Fibroblast of villous mesenchyme (primary cell): ENCODE data around the gene WIPF1. TPM values are rescaled to one million over a fixed set of nuclear protein-coding genes. Genes with fewer than 3 reads are reported as not detected.
A peak's percentile ranks its signal among the peaks of the same experiment; 100 is the strongest.

ENCODE experiments used
- DNase-seq: peaks from one replicate; pipeline ENCODE4 v3.0.0-alpha.2; 2010; ENCODE audit warnings: low read depth
- H3K4me3 ChIP-seq: 2 replicates; pipeline ENCODE4 v1.5.1; 2011; ENCODE audit warnings: low read depth, mild to moderate bottlenecking, low read length
- total RNA-seq: library from RNA; depleted of rRNA; stranded (reverse); fragments of >200 nt; gene quantifications from 2 replicates; pipeline ENCODE4 v1.2.3, GENCODE V29; 2012
- TF ChIP-seq, protein P1 (sequence below): IDR thresholded peaks from 2 replicates; pipeline ENCODE4 v1.5.1; 2012; ENCODE audit warnings: low read depth, mild to moderate bottlenecking, low read length; ENCODE audit not compliant: insufficient read depth

WIPF1 gene
- total RNA-seq, 1 donor: 13.0 TPM

DNA sequence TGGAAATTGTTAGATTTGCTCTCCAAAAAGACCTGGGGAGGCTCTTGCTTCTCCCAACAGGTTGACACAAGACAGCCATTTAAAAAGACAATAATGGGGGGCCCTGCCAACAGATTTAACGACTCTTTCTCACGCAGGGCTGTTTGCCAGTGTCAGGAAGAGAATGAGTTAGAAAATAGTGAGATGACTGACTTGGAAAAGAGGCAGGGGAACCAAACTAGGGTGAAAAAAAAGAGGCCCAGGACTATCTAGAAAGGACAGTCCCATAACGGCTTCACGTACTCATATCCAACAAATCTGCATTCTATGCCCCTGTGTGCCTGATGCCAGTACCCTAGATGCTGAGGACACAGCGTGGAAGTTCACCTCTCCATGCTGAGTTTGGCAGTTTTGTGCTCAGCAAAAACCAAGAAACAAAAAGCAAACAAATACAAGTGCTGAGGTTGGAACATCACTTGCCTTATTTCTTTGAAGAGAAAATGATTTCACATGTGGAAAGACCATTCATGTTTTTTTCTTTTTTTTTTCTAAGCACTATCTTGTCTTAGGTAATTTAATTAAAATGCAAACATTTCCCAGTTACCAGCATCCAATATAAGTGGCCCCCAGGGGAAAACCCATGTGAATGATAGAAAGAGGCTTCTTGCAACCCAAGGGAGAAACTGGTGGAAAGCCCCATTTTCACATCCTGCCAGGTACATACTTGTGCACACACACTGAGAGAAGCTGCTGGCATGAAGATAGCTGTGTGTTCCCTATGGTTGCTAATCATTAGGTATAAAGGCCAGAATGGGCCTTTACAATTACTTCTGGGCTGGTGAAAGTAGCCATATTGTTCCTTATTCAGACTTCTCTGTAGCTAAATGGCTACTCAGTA is 10.6 kb upstream of the WIPF1 start:
- DNase-seq: no peak
- TF ChIP-seq, protein P1, sequence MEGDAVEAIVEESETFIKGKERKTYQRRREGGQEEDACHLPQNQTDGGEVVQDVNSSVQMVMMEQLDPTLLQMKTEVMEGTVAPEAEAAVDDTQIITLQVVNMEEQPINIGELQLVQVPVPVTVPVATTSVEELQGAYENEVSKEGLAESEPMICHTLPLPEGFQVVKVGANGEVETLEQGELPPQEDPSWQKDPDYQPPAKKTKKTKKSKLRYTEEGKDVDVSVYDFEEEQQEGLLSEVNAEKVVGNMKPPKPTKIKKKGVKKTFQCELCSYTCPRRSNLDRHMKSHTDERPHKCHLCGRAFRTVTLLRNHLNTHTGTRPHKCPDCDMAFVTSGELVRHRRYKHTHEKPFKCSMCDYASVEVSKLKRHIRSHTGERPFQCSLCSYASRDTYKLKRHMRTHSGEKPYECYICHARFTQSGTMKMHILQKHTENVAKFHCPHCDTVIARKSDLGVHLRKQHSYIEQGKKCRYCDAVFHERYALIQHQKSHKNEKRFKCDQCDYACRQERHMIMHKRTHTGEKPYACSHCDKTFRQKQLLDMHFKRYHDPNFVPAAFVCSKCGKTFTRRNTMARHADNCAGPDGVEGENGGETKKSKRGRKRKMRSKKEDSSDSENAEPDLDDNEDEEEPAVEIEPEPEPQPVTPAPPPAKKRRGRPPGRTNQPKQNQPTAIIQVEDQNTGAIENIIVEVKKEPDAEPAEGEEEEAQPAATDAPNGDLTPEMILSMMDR: no peak
- H3K4me3 ChIP-seq: no peak overlapping the region

GRCh38 chr2:174607584-174607983 is 10.0 kb upstream of the WIPF1 start:
- no peak for DNase-seq
- TF ChIP-seq, protein P1: no peak
- H3K4me3 ChIP-seq: no peak overlapping the region

GRCh38 chr2:174606336-174606735 is 8.7 kb upstream of the WIPF1 start:
- DNase-seq: peak; percentile 63
- no peak overlapping the region for H3K4me3 ChIP-seq
- TF ChIP-seq, protein P1: no peak

DNA sequence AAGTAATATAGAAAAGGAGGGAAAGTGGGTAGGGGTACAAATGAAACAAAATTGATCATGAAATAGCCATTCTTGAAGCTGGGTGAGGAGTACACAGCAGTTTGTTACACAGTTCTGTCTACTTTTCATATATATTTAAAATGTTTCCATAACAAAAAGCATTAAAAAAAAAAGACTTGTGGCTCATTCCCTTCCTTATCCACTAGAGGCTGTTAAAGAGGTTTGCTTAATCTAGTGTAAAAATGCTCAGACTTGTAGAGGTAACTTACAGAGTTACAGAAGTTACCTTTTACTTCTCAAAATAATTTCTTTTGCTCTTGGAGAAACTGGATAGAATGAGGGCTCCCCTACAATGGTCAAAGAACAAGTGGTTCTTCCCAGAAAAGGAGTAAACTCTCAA is 8.1 kb upstream of the WIPF1 start:
- TF ChIP-seq, protein P1: peak; percentile 64
- DNase-seq: no peak
- H3K4me3 ChIP-seq: no peak overlapping the region

GRCh38 chr2:174603280-174603679 is 5.7 kb upstream of the WIPF1 start:
- H3K4me3 ChIP-seq: no peak overlapping the region
- TF ChIP-seq, protein P1: peak; percentile 52
- DNase-seq: peak; percentile 50

- TF ChIP-seq, protein P1: no peak
- DNase-seq: no peak
- no peak overlapping the region for H3K4me3 ChIP-seq
These were observed 5.1 kb upstream of the WIPF1 start for GRCh38 chr2:174602745-174603144.
